ENCODE measurements around the gene RAD51B. TPM values are rescaled to one million over a fixed set of nuclear protein-coding genes. Genes with fewer than 3 reads are reported as not detected.
"Not testable (repeated sequence)": the region's sequence is repeated elsewhere in the genome, so short reads cannot be mapped to it uniquely, and the experiment has no call there.

Gene RAD51B
- total RNA-seq, 4 donors from 2014 or later, result 5.0 to 31.8 (median 20.6) TPM

DNA sequence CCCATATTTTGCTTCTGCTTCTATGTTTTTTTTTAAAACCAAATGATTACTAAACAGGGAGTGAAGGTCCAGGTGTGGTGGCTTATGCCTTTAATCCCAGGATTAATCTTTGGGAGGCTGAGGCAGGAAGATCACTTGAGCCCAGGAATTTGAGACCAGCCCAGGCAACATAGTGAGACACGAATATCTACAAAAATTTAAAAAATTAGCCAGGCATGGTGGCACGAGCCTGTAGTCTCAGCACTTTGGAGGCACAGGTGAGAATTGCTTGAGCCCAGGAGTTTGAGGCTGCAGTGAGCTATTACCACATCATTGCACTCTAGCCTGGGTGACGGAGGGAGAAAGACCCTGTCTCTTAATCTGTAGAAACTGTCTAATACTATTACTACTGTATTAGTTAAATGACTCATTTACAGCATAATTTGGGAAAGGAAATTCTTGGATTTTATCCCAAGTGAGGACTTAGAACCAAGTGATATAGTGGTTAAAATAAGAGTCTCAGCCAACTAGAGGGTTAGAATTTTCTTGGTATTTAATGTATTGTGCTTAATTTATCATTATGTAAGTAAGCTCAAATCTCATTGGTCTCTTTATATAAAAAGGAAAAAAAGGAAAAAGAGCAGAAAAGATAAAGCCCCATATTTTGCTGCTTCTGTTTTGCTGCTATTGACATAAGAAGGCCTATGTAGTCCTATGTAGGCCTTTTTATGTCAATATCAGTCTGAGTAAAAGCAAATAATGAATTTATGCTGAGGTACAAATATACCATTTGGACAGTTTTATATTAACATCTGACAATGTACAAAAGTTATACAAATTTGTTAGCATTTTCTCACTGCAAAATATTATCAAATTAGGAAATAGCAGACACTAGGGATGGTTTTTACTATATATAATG lies 163.4 kb downstream of the RAD51B start:
- 77 to 88% methylated on average over 3 of the region's 3 CpGs for WGBS, 2 donors (ENCODE audit: low coverage in 1 of 2)
- TF ChIP-seq EP300 (IDR thresholded peaks at IDR 0.05; ENCODE audit: low read depth) (no peak), POLR2AphosphoS5 (IDR thresholded peaks at IDR 0.05) (no peak), POLR2A (IDR thresholded peaks at IDR 0.05) (no peak)
- TF ChIP-seq, protein P1, sequence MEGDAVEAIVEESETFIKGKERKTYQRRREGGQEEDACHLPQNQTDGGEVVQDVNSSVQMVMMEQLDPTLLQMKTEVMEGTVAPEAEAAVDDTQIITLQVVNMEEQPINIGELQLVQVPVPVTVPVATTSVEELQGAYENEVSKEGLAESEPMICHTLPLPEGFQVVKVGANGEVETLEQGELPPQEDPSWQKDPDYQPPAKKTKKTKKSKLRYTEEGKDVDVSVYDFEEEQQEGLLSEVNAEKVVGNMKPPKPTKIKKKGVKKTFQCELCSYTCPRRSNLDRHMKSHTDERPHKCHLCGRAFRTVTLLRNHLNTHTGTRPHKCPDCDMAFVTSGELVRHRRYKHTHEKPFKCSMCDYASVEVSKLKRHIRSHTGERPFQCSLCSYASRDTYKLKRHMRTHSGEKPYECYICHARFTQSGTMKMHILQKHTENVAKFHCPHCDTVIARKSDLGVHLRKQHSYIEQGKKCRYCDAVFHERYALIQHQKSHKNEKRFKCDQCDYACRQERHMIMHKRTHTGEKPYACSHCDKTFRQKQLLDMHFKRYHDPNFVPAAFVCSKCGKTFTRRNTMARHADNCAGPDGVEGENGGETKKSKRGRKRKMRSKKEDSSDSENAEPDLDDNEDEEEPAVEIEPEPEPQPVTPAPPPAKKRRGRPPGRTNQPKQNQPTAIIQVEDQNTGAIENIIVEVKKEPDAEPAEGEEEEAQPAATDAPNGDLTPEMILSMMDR (IDR thresholded peaks at IDR 0.05), result no peak
- no peak for DNase-seq
- H3K27me3 ChIP-seq, result no peaks in the 10 kb centered on the region
- intact Hi-C loops (cut with DNase I; ENCODE audit: low total_unique reads) (no loop called here), in situ Hi-C loops (cut with MboI; ENCODE audit: low pct_ligation_motif_present in 1 of 4, low pct_unique_long_range_greater_than_20kb in 1 of 4, low sequenced_read_pairs in 3 of 4) (no loop called here)
- no peak overlapping the region for H3K27ac ChIP-seq
- no peaks in the 10 kb centered on the region for H3K36me3 ChIP-seq
- peaks cover 0 to 19% (median 4%) of the 10 kb centered on the region in 4 donors for H3K4me1 ChIP-seq
- H3K4me3 ChIP-seq, result no peak overlapping the region
- H3K9me3 ChIP-seq, result no peaks in the 10 kb centered on the region

DNA sequence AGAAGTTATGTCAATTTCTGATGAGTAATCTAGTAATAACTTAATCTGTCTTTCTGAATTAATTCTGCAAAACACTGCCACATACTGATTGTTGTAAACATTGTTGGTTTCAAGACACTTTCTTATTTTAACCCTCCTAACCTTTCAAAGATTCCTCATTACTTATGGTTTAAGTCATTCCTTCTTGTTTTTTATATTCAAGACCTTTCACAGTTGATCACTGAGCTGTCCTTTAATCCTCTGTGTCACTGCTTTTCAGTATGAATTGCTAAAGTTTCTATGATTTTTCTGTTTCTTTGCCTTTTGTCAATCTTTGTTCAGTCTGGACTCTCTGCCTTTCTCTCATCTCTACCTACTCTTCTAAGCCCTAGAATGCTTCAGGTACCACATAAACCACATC lies 164.7 kb downstream of the RAD51B start:
- H3K9me3 ChIP-seq, result no peaks in the 10 kb centered on the region
- no peaks in the 10 kb centered on the region for H3K27me3 ChIP-seq
- H3K4me1 ChIP-seq, result peaks cover 0 to 7% (median 0%) of the 10 kb centered on the region in 4 donors
- no peak for DNase-seq
- H3K36me3 ChIP-seq, result no peaks in the 10 kb centered on the region
- TF ChIP-seq POLR2AphosphoS5 (IDR thresholded peaks at IDR 0.05), result no peak
- TF ChIP-seq, protein P1 (IDR thresholded peaks at IDR 0.05), result no peak
- TF ChIP-seq EP300 (IDR thresholded peaks at IDR 0.05; ENCODE audit: low read depth), result no peak
- TF ChIP-seq POLR2A (IDR thresholded peaks at IDR 0.05), result no peak
- intact Hi-C loops (cut with DNase I; ENCODE audit: low total_unique reads) (no loop called here), in situ Hi-C loops (cut with MboI; ENCODE audit: low pct_ligation_motif_present in 1 of 4, low pct_unique_long_range_greater_than_20kb in 1 of 4, low sequenced_read_pairs in 3 of 4) (no loop called here)
- H3K27ac ChIP-seq, result no peak overlapping the region
- no peak overlapping the region for H3K4me3 ChIP-seq

DNA sequence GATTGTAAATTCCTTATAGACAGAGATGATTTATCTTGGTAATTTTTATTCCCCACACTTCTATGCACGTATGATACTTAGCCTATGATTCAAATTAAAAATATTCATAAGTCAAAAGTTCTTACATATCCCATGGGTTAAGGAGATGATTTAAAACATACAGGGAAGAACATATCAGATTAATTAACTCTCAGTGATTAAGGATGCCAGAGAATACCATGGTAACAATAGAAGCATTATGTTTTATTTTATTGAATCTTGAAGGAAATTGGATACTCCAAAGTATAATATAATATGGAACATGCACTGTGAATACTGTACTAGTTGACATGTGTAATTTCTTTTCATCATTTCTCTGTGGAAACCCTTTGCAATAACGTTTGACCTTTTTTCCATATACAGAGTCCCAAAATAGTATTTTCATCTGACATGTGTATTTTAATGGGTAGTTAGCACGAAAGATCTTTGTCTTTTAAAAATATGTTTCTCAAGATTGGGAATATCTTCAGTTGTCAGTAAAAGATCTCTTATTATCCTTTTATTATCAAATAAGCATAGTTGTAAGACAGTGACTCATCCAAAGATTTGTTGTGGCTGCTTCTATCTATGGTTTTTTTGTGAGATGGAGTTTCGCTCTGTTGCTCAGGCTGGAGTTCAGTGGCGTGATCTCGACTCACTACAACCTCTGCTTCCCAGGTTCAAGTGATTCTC lies 166.7 kb downstream of the RAD51B start:
- TF ChIP-seq POLR2AphosphoS5 (IDR thresholded peaks at IDR 0.05), result no peak
- no peak for TF ChIP-seq EP300 (IDR thresholded peaks at IDR 0.05; ENCODE audit: low read depth)
- TF ChIP-seq, protein P1 (IDR thresholded peaks at IDR 0.05), result no peak
- TF ChIP-seq POLR2A (IDR thresholded peaks at IDR 0.05), result no peak
- no peaks in the 10 kb centered on the region for H3K9me3 ChIP-seq
- in situ Hi-C loops (cut with MboI; ENCODE audit: low pct_ligation_motif_present in 1 of 4, low pct_unique_long_range_greater_than_20kb in 1 of 4, low sequenced_read_pairs in 3 of 4) (no loop called here), intact Hi-C loops (cut with DNase I; ENCODE audit: low total_unique reads) (no loop called here)
- H3K36me3 ChIP-seq, result no peaks in the 10 kb centered on the region
- no peak for DNase-seq
- WGBS, 2 donors (ENCODE audit: low coverage in 1 of 2), result 58 to 75% methylated on average over 4 to 6 of the region's 6 CpGs
- H3K4me3 ChIP-seq, result no peak overlapping the region
- no peaks in the 10 kb centered on the region for H3K27me3 ChIP-seq
- H3K4me1 ChIP-seq, result peaks cover 0 to 7% (median 0%) of the 10 kb centered on the region in 4 donors
- peak overlapping the region; percentile 33 to 70 (median 58) for H3K27ac ChIP-seq

DNA sequence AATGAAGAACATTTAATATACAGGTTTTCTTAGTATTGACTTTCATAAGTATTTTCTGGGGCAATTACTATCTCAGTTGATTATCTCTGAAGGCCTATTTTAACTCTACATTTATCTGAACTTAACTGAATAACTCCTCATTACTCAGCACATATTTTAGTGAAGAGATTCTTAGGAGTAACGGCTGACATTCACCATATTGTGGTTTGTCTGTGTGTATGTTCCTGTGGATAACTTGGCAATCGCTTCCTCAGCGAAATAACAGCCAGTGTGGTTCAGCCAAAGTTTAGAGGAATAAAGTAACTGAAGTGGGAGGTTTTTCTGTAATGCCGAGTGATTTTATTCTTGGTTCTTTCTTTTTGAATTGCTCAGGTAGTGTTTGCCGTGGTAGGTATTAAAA lies 168.0 kb downstream of the RAD51B start:
- no peak for TF ChIP-seq EP300 (IDR thresholded peaks at IDR 0.05; ENCODE audit: low read depth)
- TF ChIP-seq POLR2AphosphoS5 (IDR thresholded peaks at IDR 0.05), result peak in 1 of 3 donors; percentile 56
- TF ChIP-seq POLR2A (IDR thresholded peaks at IDR 0.05), result no peak
- TF ChIP-seq, protein P1 (IDR thresholded peaks at IDR 0.05), result no peak
- in situ Hi-C loops (cut with MboI; ENCODE audit: low pct_ligation_motif_present in 1 of 4, low pct_unique_long_range_greater_than_20kb in 1 of 4, low sequenced_read_pairs in 3 of 4), result no loop called here
- Histone ChIP-seq H3K4me3 (no peak overlapping the region), H3K27me3 (no peaks in the 10 kb centered on the region), H3K9me3 (no peaks in the 10 kb centered on the region), H3K27ac (peak overlapping the region; percentile 47 to 73 (median 70)), H3K4me1 (peaks cover 0 to 7% (median 0%) of the 10 kb centered on the region in 4 donors), H3K36me3 (no peaks in the 10 kb centered on the region)
- no peak for DNase-seq
- intact Hi-C loops (cut with DNase I; ENCODE audit: low total_unique reads), result no loop called here
- 49 to 68% methylated on average over 5 of the region's 5 CpGs for WGBS, 2 donors (ENCODE audit: low coverage in 1 of 2)

DNA sequence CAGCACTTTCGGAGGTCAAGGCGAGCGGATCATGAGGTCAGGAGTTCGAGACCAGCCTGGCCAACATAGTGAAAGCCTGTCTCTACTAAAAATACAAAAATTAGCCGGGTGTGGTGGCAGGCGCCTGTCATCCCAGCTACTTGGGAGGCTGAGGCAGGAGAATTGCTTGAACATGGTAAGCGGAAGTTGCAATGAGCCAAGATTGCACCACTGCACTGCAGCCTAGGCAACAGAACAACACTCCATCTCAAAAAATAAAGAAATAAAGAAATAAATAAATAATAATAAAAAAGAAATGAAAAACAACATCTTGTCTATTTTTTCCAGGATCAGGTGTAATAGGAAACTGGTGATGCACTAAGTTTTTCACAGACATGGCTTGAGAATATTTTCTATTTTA lies 168.6 kb downstream of the RAD51B start:
- DNase-seq; H3K4me1 ChIP-seq; H3K27me3 ChIP-seq; H3K36me3 ChIP-seq; in situ Hi-C loops (cut with MboI; ENCODE audit: low pct_ligation_motif_present in 1 of 4, low pct_unique_long_range_greater_than_20kb in 1 of 4, low sequenced_read_pairs in 3 of 4); H3K9me3 ChIP-seq; H3K4me3 ChIP-seq; intact Hi-C loops (cut with DNase I; ENCODE audit: low total_unique reads): not testable (repeated sequence)
- 93 to 94% methylated on average over 3 to 7 of the region's 7 CpGs for WGBS, 2 donors (ENCODE audit: low coverage in 1 of 2)
- peak overlapping the region; percentile 47 to 73 (median 70) for H3K27ac ChIP-seq
